HG02973 (cell line): ENCODE results near the gene MAP2K2.
A peak's percentile ranks its signal among the peaks of the same experiment; 100 is the strongest.
"Not testable (repeated sequence)": the region's sequence is repeated elsewhere in the genome, so short reads cannot be mapped to it uniquely, and the experiment has no call there.

Experiments used
- ATAC-seq: cut with Tn5 transposase; IDR thresholded peaks from one replicate; pipeline ENCODE4 v1.9.1; 2021; ENCODE audit warnings: moderate library complexity; ENCODE audit not compliant: unreplicated experiment

MAP2K2 gene

GRCh38 chr19:4130744-4131438 lies 7.0 kb upstream of the MAP2K2 start:
- ATAC-seq = no peak

GRCh38 chr19:4129050-4129449 lies 5.1 kb upstream of the MAP2K2 start:
- not testable (repeated sequence) for ATAC-seq

- ATAC-seq = not testable (repeated sequence)
These were observed 3.4 kb upstream of the MAP2K2 start for GRCh38 chr19:4127322-4127721.

GRCh38 chr19:4124638-4125037 lies 716 bp upstream of the MAP2K2 start:
- no peak for ATAC-seq

GRCh38 chr19:4122480-4122879 lies 1.4 kb downstream of the MAP2K2 start:
- no peak for ATAC-seq

- ATAC-seq = no peak
These were observed 2.1 kb downstream of the MAP2K2 start for GRCh38 chr19:4121815-4122214.

- no peak for ATAC-seq
These were observed 2.7 kb downstream of the MAP2K2 start for GRCh38 chr19:4121273-4121612.

- no peak for ATAC-seq
These were observed 3.2 kb downstream of the MAP2K2 start for GRCh38 chr19:4120559-4121272.

GRCh38 chr19:4119763-4120162 lies 4.2 kb downstream of the MAP2K2 start:
- ATAC-seq = no peak

- peak; percentile 4 for ATAC-seq
These were observed 8.0 kb downstream of the MAP2K2 start for GRCh38 chr19:4115818-4116385.

GRCh38 chr19:4115050-4115817 lies 8.7 kb downstream of the MAP2K2 start:
- ATAC-seq = peak; percentile 53

- no peak for ATAC-seq
These were observed 9.7 kb downstream of the MAP2K2 start for GRCh38 chr19:4114181-4114580.

- ATAC-seq = no peak
These were observed 10.4 kb downstream of the MAP2K2 start for GRCh38 chr19:4113398-4114088.

GRCh38 chr19:4112367-4112766 lies 11.6 kb downstream of the MAP2K2 start:
- ATAC-seq = no peak

- no peak for ATAC-seq
These were observed 14.3 kb downstream of the MAP2K2 start for GRCh38 chr19:4109626-4109945.

- peak; percentile 41 for ATAC-seq
These were observed 14.9 kb downstream of the MAP2K2 start for GRCh38 chr19:4108767-4109625.

- no peak for ATAC-seq
These were observed 20.9 kb downstream of the MAP2K2 start for GRCh38 chr19:4103080-4103433.

GRCh38 chr19:4102339-4103079 lies 21.4 kb downstream of the MAP2K2 start:
- ATAC-seq = no peak

- no peak for ATAC-seq
These were observed 22.5 kb downstream of the MAP2K2 start for GRCh38 chr19:4101496-4101770.
